H9 (cell line): ENCODE measurements around the gene CXCL5. TPM values are rescaled to one million over a fixed set of nuclear protein-coding genes. Genes with fewer than 3 reads are reported as not detected.
A peak's percentile ranks its signal among the peaks of the same experiment; 100 is the strongest.

Experiments used
- DNase-seq: peaks from one replicate; pipeline ENCODE4 v3.0.0-alpha.2; 2017
- H2AFZ ChIP-seq: one replicate; pipeline ENCODE4 v1.6.1; 2013; ENCODE audit warnings: mild to moderate bottlenecking, low read length, control low read depth, moderate library complexity
- H2AK5ac ChIP-seq: 2 replicates; pipeline ENCODE4 v1.6.1; 2013; ENCODE audit warnings: low read length, control low read depth, mixed read lengths; ENCODE audit not compliant: insufficient read length
- H2BK120ac ChIP-seq: one replicate; pipeline ENCODE4 v1.6.1; 2013; ENCODE audit warnings: low read depth, mild to moderate bottlenecking, low read length, control low read depth, inconsistent platforms; ENCODE audit not compliant: poor library complexity, severe bottlenecking
- H2BK12ac ChIP-seq: 2 replicates; pipeline ENCODE4 v1.6.1; 2013; ENCODE audit warnings: low read length, control low read depth, mixed read lengths, low read depth; ENCODE audit not compliant: insufficient read length
- H2BK15ac ChIP-seq: 2 replicates; pipeline ENCODE4 v1.6.1; 2013; ENCODE audit warnings: low read depth, low read length, control low read depth
- H2BK20ac ChIP-seq: one replicate; pipeline ENCODE4 v1.6.1; 2013; ENCODE audit warnings: low read depth, mild to moderate bottlenecking, low read length, control low read depth, inconsistent platforms; ENCODE audit not compliant: poor library complexity, severe bottlenecking
- H2BK5ac ChIP-seq: 2 replicates; pipeline ENCODE4 v1.6.1; 2013; ENCODE audit warnings: low read length, control low read depth, mixed read lengths; ENCODE audit not compliant: insufficient read length
- H3K14ac ChIP-seq: 2 replicates; pipeline ENCODE4 v1.6.1; 2013; ENCODE audit warnings: low read length, control low read depth; ENCODE audit not compliant: insufficient read depth
- H3K18ac ChIP-seq: 2 replicates; pipeline ENCODE4 v1.6.1; 2013; ENCODE audit warnings: low read depth, mild to moderate bottlenecking, mixed read lengths, low read length, control low read depth; ENCODE audit not compliant: insufficient read length
- H3K23ac ChIP-seq: 2 replicates; pipeline ENCODE4 v1.6.1; 2013; ENCODE audit warnings: low read length, control low read depth, mixed read lengths, low read depth; ENCODE audit not compliant: insufficient read length
- H3K23me2 ChIP-seq: 2 replicates; pipeline ENCODE4 v1.6.1; 2013; ENCODE audit warnings: low read depth, mild to moderate bottlenecking, mixed read lengths, low read length, control low read depth; ENCODE audit not compliant: insufficient read length, poor library complexity, severe bottlenecking
- H3K27ac ChIP-seq: 2 replicates; pipeline ENCODE4 v1.5.1; 2013; ENCODE audit warnings: low read length, control low read depth, mixed read lengths, low read depth; ENCODE audit not compliant: insufficient read length
- H3K27me3 ChIP-seq: 2 replicates; pipeline ENCODE4 v1.6.1; 2013; ENCODE audit warnings: low read length, control low read depth, inconsistent platforms; ENCODE audit not compliant: insufficient read depth
- H3K4ac ChIP-seq: 2 replicates; pipeline ENCODE4 v1.6.1; 2013; ENCODE audit warnings: low read depth, mild to moderate bottlenecking, control low read depth, inconsistent platforms, low read length, moderate library complexity
- H3K4me1 ChIP-seq: 2 replicates; pipeline ENCODE4 v1.6.1; 2013; ENCODE audit warnings: low read length, control low read depth, inconsistent platforms; ENCODE audit not compliant: insufficient read depth
- H3K4me2 ChIP-seq: 2 replicates; pipeline ENCODE4 v1.6.1; 2013; ENCODE audit warnings: low read length, control low read depth, mixed read lengths; ENCODE audit not compliant: insufficient read length, insufficient read depth
- H3K56ac ChIP-seq: 2 replicates; pipeline ENCODE4 v1.6.1; 2013; ENCODE audit warnings: low read depth, mild to moderate bottlenecking, mixed read lengths, low read length, control low read depth; ENCODE audit not compliant: insufficient read length
- H3K79me1 ChIP-seq: 2 replicates; pipeline ENCODE4 v1.6.1; 2013; ENCODE audit warnings: low read depth, mild to moderate bottlenecking, moderate library complexity, low read length, control low read depth, inconsistent platforms; ENCODE audit not compliant: insufficient read depth, poor library complexity, severe bottlenecking
- H3K79me2 ChIP-seq: 2 replicates; pipeline ENCODE4 v1.6.1; 2013; ENCODE audit warnings: low read length, control low read depth, inconsistent platforms; ENCODE audit not compliant: insufficient read depth
- H3K9ac ChIP-seq: 2 replicates; pipeline ENCODE4 v1.6.1; 2013; ENCODE audit warnings: low read length, control low read depth, mixed read lengths; ENCODE audit not compliant: insufficient read length; ENCODE audit errors: extremely low read depth
- H3K9me3 ChIP-seq: one replicate; pipeline ENCODE4 v1.6.1; 2013; ENCODE audit warnings: low read depth, low read length, inconsistent platforms; ENCODE audit not compliant: control insufficient read depth
- H3T11ph ChIP-seq: one replicate; pipeline ENCODE4 v1.6.1; 2013; ENCODE audit warnings: mild to moderate bottlenecking, low read length, control low read depth, inconsistent platforms
- H4K20me1 ChIP-seq: one replicate; pipeline ENCODE4 v1.6.1; 2013; ENCODE audit not compliant: control insufficient read depth, insufficient read length, insufficient read depth
- H4K5ac ChIP-seq: 2 replicates; pipeline ENCODE4 v1.6.1; 2013; ENCODE audit warnings: low read depth, mild to moderate bottlenecking, mixed read lengths, low read length, control low read depth; ENCODE audit not compliant: insufficient read length
- H4K8ac ChIP-seq: replicated peaks from 2 replicates; pipeline ENCODE4 v1.6.1; 2013; ENCODE audit warnings: low read length, control low read depth, mixed read lengths, low read depth; ENCODE audit not compliant: insufficient read length
- H4K91ac ChIP-seq: 2 replicates; pipeline ENCODE4 v1.6.1; 2013; ENCODE audit warnings: low read depth, mild to moderate bottlenecking, moderate library complexity, mixed read lengths, low read length, control low read depth; ENCODE audit not compliant: insufficient read length
- H3K27ac Mint-ChIP-seq, 3 experiments: 2 replicates in 2 of 3; 3 replicates in 1 of 3; pipeline ENCODE4 v1.8.0; 2020 to 2021; ENCODE audit warnings: mixed read lengths in 3 of 3, mild to moderate bottlenecking in 1 of 3, moderate library complexity in 1 of 3
- H3K27me3 Mint-ChIP-seq: 2 replicates; pipeline ENCODE4 v1.8.0; 2021; ENCODE audit warnings: low read depth, mild to moderate bottlenecking, moderate library complexity, mixed read lengths
- H3K36me3 Mint-ChIP-seq, 3 experiments: 2 replicates in 2 of 3; 3 replicates in 1 of 3; pipeline ENCODE4 v1.8.0; 2020 to 2021; ENCODE audit warnings: low read depth in 3 of 3, mixed read lengths in 3 of 3; ENCODE audit not compliant: insufficient read depth in 1 of 3
- H3K4me1 Mint-ChIP-seq, 2 experiments: 2 replicates each; pipeline ENCODE4 v1.8.0; 2020; ENCODE audit warnings: mixed read lengths in 2 of 2
- H3K4me3 Mint-ChIP-seq, 2 experiments: 2 replicates in 1 of 2; 3 replicates in 1 of 2; pipeline ENCODE4 v1.8.0; 2020 to 2021; ENCODE audit warnings: mild to moderate bottlenecking in 2 of 2, mixed read lengths in 2 of 2, moderate library complexity in 1 of 2
- H3K9me3 Mint-ChIP-seq, 2 experiments: 2 replicates in 1 of 2; 3 replicates in 1 of 2; pipeline ENCODE4 v1.8.0; 2020; ENCODE audit warnings: mild to moderate bottlenecking in 2 of 2, mixed read lengths in 2 of 2, moderate library complexity in 1 of 2
- CTCF ChIP-seq: fragments of 200-600 bp; sonication (generic); conservative IDR thresholded peaks from 3 replicates; pipeline ENCODE4 v1.8.0; 2021; ENCODE audit warnings: antibody characterized with exemption, mild to moderate bottlenecking
- WGBS: extraction: QIAGEN DNeasy Blood & Tissue Kit; methylation state at CpG from one replicate; pipeline ENCODE4 v1.1.7; 2013; ENCODE audit warnings: missing lambda C conversion rate, low lambda C conversion rate, mixed read lengths; ENCODE audit not compliant: insufficient read length; ENCODE audit errors: extremely low coverage; 5-methylcytosine and 5-hydroxymethylcytosine counted together
- long read RNA-seq: library from polyadenylated mRNA; unstranded; transcript quantifications from one replicate; pipeline ENCODE4 v2.0.0, GENCODE V29; 2020
- total RNA-seq: library from RNA; stranded (reverse); gene quantifications from 2 replicates; pipeline ENCODE4 v1.2.1, GENCODE V29; 2021

The CXCL5 gene
- total RNA-seq = 9.2 and 10.8 TPM in 2 replicates
- long read RNA-seq, transcript CXCL5-201 (4 exons, 2,538 nt) = major isoform, 38 of 46 reads
- long read RNA-seq, partial matches to known transcripts = 3 of 46 reads
- long read RNA-seq, other reads (novel, unspliced or antisense) = 5 of 46 reads

- no peak within 1 kb of the TSS for H4K91ac ChIP-seq
- peak within 1 kb of the TSS; percentile 60 for H3K18ac ChIP-seq
- H4K8ac ChIP-seq = no peak within 1 kb of the TSS
- peak within 1 kb of the TSS; percentile 9 for H4K5ac ChIP-seq
- H4K20me1 ChIP-seq = no peaks in the 10 kb centered on the region
- no peaks in the 10 kb centered on the region for H3K9me3 ChIP-seq
- Mint-ChIP-seq H3K4me3 (peak within 1 kb of the TSS; percentile 75 to 77), H3K4me1 (peaks cover 19 to 21% of the 10 kb centered on the region in 2 experiments), H3K27me3 (peaks cover 12% of the 10 kb centered on the region), H3K36me3 (peaks cover 4 to 18% (median 7%) of the 10 kb centered on the region in 3 experiments; a peak in 6 of 7 replicates), H3K27ac (peak within 1 kb of the TSS in 2 of 3 experiments; percentile 82 to 94; a peak in 4 of 7 replicates), H3K9me3 (peaks cover 0 to 3% of the 10 kb centered on the region in 2 experiments; a peak in 3 of 5 replicates)
- H3K79me2 ChIP-seq = peaks cover 1% of the 10 kb centered on the region; the same call in 1 of the 2 replicates
- H3K23ac ChIP-seq = no peak within 1 kb of the TSS
- peaks cover 8% of the 10 kb centered on the region for H3K23me2 ChIP-seq
- H2BK12ac ChIP-seq = no peak within 1 kb of the TSS
- H3K79me1 ChIP-seq = no peaks in the 10 kb centered on the region
- H3K9ac ChIP-seq = peak within 1 kb of the TSS; percentile 72
- DNase-seq = peak; percentile 85
- H3K56ac ChIP-seq = no peak within 1 kb of the TSS
- H2AFZ ChIP-seq = no peak within 1 kb of the TSS
- no peak within 1 kb of the TSS for H2BK20ac ChIP-seq
- TF ChIP-seq CTCF = peak; percentile 45; the same call in 2 of the 3 replicates
- no peak within 1 kb of the TSS for H2AK5ac ChIP-seq
- peak within 1 kb of the TSS; percentile 93 for H3K14ac ChIP-seq
- H3K27ac ChIP-seq = no peak within 1 kb of the TSS
- H2BK15ac ChIP-seq = no peak within 1 kb of the TSS
- no peaks in the 10 kb centered on the region for H3K27me3 ChIP-seq
- H3K4me1 ChIP-seq = peaks cover 2% of the 10 kb centered on the region; the same call in 1 of the 2 replicates
- WGBS = no CpG with 5 or more reads among the region's 46 CpGs
- H2BK5ac ChIP-seq = no peak within 1 kb of the TSS
- no peak within 1 kb of the TSS for H2BK120ac ChIP-seq
- no peak within 1 kb of the TSS for H3T11ph ChIP-seq
- peak within 1 kb of the TSS; percentile 74 for H3K4me2 ChIP-seq
- no peak within 1 kb of the TSS for H3K4ac ChIP-seq
Observed at GRCh38 chr4:73998040-73999011, at the start of gene CXCL5. Gene CXCL5, minus strand, starts transcription at chr4:73998677. Its CDS starts 96 bp downstream, at chr4:73998581.
